Measurements from ENCODE around the gene LGI4. TPM values are rescaled to one million over a fixed set of nuclear protein-coding genes. Genes with fewer than 3 reads are reported as not detected.

The LGI4 gene
- total and polyA plus RNA-seq, 2 experiments from 2014 or later: 3.4 to 4.3 TPM

GRCh38 chr19:35088131-35088913 lies 46.5 kb downstream of the LGI4 start:
- Histone ChIP-seq H3K27ac (ENCODE audit: low read depth) (no peak overlapping the region), H3K4me3 (no peak overlapping the region), H4K20me1 (replicated peaks; ENCODE audit: insufficient read depth) (no peaks in the 10 kb centered on the region), H3F3A (replicated peaks; ENCODE audit: low read depth) (0 out of 2 replicates have a peak, but pooled peaks cover 5% of the 10 kb centered on the region), H3K9me2 (ENCODE audit: insufficient read depth) (no peaks in the 10 kb centered on the region), H3K79me2 (replicated peaks; ENCODE audit: insufficient read depth) (no peaks in the 10 kb centered on the region), H2AFZ (no peak overlapping the region), H3K4me1 (ENCODE audit: insufficient read depth) (peaks cover 13% of the 10 kb centered on the region), H3K4me2 (no peak overlapping the region), H3K36me3 (ENCODE audit: insufficient read depth) (no peaks in the 10 kb centered on the region), H3K27me3 (ENCODE audit: insufficient read depth) (no peaks in the 10 kb centered on the region)
- no peaks in the 10 kb centered on the region; the same call in 2 of the 3 replicates for H3K36me3 Mint-ChIP-seq (ENCODE audit: low read depth)
- DNase-seq (ENCODE audit: low spot score) (no peak), ATAC-seq (no peak)
- no peak overlapping the region for H3K27ac Mint-ChIP-seq
- H3K4me1 Mint-ChIP-seq: peaks cover 16% of the 10 kb centered on the region; the same call in 2 of the 3 replicates
- no peak for TF ChIP-seq CTCF (conservative IDR thresholded peaks at IDR 0.05; ENCODE audit: low read depth in 2 of 2)
- TF ChIP-seq ZNF462 (CRISPR knock-in tag; IDR thresholded peaks at IDR 0.05): no peak
- TF ChIP-seq REST (IDR thresholded peaks at IDR 0.05; ENCODE audit: unreplicated experiment): no peak
- no peak for TF ChIP-seq ZNF114 (CRISPR knock-in tag; IDR thresholded peaks at IDR 0.05)
- TF ChIP-seq EZH2 (IDR thresholded peaks at IDR 0.05; ENCODE audit: low read depth, unreplicated experiment): no peak
- no peak for TF ChIP-seq CREB1 (CRISPR knock-in tag; IDR thresholded peaks at IDR 0.05; ENCODE audit: low read depth)
- TF ChIP-seq EZH2phosphoT487 (IDR thresholded peaks at IDR 0.05; ENCODE audit: unreplicated experiment): no peak
- TF ChIP-seq JUNB (IDR thresholded peaks at IDR 0.05; ENCODE audit: unreplicated experiment): no peak
- no peak for TF ChIP-seq POLR2AphosphoS5 (IDR thresholded peaks at IDR 0.05; ENCODE audit: low read depth)
- no peak for TF ChIP-seq NANOG (IDR thresholded peaks at IDR 0.05; ENCODE audit: borderline replicate concordance)
- TF ChIP-seq STAT1 (IDR thresholded peaks at IDR 0.05; ENCODE audit: unreplicated experiment): no peak
- TF ChIP-seq ETS1 (IDR thresholded peaks at IDR 0.05): no peak
- no peak for TF ChIP-seq ZNF331 (CRISPR knock-in tag; IDR thresholded peaks at IDR 0.05; ENCODE audit: low read depth)
- H3K9me3 Mint-ChIP-seq: no peaks in the 10 kb centered on the region
- H3K4me3 Mint-ChIP-seq: no peak overlapping the region
- peaks cover 15% of the 10 kb centered on the region for H3K27me3 Mint-ChIP-seq (ENCODE audit: insufficient read depth, low read depth, poor library complexity)

Measured in GM23338 (cell line).